Activated CD8-positive, alpha-beta memory T cell treated with anti-CD3 and anti-CD28 coated beads for 24 hours (primary cell): Measurements from ENCODE around the gene MAP4K2.

Experiments used
- DNase-seq: peaks from one replicate; pipeline ENCODE4 v3.0.0-alpha.2; 2020

The MAP4K2 gene

DNA sequence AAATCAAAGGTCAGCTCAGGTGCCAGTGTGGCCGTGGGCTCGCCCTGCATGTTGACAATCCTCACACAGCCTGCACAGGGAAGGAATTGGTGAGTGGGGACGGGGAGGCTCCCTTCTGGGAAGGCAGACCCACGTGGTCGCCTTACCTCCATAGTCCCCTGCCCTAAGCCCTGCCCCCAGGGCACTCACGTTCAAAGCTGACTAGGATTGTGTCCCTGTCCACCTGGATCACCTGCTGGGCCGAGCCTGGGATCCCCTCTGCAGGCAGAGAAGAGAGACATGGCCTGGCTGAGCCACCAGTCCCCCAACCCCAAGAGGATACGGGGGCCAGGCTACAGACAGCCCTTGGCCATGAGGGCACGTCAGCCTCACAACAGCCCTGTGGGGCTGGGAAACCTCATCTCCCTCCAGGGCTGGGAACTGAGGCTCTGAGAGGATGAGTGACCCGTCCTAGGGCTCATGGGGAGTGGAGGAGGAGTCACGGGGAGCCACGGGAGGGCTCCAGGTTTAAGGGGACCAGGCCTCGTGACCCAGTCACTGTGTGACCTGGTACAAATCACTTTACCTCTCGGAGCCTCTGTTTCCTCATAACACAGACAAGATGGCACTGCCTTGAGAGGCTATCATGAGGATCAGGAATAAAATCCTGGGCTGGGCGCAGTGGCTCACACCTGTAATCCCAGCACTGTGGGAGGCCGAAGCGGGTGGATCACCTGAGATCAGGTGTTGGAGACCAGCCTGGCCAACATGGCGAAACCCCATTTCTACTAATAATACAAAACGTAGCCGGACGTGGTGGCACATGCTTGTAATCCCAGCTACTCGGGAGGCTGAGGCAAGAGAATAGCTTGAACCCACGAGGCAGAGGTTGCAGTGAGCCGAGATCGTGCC is 12.6 kb downstream of the MAP4K2 start:
- no peak for DNase-seq

- DNase-seq: no peak
Observed at GRCh38 chr11:64789331-64790204, 13.4 kb downstream of the MAP4K2 start.

DNA sequence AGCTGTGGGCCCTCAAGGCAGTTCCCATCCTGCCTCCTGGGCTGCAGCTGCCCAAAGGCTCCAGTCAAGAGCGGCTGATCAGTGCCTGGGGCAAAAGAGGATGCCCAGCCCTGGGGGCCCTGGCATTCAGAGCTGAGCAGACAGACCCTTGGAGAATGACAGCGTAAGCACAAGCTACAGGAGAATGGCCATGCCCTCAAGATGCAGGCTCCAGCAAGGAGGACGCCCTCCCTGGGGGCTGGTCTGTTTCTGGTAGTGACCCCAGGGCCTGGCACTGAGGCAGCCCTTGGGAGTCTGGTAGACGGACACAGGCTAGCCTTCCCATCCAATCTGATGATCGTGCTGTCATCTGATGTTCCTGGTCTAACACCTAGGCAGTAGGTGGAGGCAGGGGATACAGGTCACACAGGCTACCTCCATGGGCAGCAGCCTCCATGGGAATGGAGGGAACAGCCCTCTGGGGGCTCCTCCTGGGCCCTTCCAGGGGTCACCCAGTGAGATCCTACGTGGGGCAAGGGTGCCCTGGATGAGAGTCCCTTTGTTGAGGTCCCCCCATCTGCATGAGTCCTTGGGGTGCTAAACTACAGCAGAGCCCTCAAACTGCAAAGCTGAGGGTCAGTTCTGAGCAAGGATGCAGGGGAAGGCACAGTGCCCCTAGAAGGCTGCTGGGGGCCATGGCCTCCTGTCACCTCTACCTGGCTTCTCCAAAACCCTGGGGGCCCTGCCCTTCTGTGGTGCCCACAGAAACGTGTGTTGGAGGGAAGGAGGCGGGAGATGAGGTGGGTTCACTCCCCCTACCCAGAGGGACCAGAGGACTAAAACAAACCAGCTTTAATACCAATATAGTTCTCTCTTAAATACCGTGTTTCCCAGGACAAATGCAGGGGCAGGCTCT is 14.4 kb downstream of the MAP4K2 start:
- DNase-seq: no peak

DNA sequence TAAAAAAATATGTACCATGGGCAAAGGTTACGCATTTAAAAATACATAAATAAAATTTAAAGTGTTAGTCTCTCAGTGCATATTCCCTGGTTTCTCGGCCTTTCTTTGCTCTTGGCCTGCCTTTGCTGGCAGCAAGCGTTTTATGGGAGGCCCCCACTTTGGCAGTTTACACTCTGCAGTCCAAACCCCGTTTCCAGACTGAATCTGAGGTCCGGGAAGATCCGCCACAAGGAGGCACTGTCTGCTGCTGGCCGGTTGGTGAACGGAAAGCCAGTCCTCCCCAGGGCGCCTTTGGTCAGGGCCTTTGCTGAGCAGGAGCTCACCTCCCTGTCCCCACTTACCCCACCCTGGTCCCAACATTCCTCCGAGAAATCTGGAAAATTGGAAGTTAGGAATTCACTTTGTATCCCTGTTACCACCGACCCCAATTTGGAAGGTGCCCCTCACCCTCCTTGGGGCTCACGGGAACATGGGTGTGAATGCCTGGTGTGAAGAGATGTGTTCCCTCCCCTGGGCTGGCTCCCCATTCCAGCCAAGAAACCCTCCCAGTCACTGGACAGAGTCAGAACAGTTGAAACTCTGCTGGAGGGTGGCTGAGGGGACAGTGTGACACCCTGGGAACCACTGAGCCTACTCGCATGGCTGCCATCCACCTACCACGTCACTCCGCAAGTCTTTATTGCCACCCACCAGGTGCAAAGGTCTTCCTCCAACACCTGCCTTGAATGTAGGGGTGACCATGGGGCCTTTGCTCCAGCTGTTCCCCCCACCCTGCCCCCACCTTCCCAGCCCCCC is 15.3 kb downstream of the MAP4K2 start:
- DNase-seq: peak; percentile 84

- DNase-seq: no peak
Observed at GRCh38 chr11:64786308-64786707, 16.7 kb downstream of the MAP4K2 start.

DNA sequence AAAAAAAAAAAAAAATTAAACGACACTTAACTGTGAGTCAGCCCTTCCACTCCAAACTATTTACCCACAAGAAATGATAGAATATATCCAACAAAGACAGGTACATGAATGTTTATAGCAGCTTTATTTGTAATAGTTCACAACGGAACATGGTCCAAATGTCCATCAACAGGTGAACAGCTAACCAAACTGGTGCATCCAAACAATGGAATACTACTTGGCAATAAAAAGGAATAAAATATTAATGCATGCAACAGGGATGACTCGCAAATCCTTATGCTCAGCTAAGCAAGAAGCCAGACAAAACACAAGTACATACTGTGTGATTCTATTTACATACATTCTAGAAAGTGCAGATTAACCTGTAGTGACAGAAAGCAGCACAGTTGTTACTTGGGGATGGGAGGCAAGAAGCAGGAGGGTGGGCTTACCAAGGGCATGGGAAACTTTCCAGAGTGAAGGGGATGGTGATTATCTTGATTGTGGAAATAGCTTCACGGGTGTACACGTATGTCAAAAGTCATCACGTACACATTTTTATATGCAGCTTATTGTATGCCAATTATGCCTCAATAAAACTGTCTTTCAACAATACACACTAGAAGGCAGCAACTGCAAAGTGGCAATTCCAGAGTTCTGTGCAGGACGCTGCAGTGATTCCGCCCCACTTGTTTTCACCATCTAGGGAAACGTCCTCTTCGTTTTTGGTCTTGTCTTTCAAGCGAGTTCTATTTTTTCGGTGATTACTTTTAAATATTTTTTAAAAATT is 18.0 kb downstream of the MAP4K2 start:
- DNase-seq: no peak

GRCh38 chr11:64778473-64779298 is 24.3 kb downstream of the MAP4K2 start, which contains the start of gene SF1:
Gene SF1 (minus strand): TSS chr11:64778542. CDS start chr11:64778392, 150 bp downstream.
- peak; percentile 97 for DNase-seq

GRCh38 chr11:64778223-64778472 is 24.9 kb downstream of the MAP4K2 start:
- no peak for DNase-seq

GRCh38 chr11:64777449-64778222 is 25.4 kb downstream of the MAP4K2 start:
- DNase-seq: peak; percentile 92

GRCh38 chr11:64776875-64777274 is 26.1 kb downstream of the MAP4K2 start:
- DNase-seq: no peak

GRCh38 chr11:64776425-64776824 is 26.6 kb downstream of the MAP4K2 start:
- no peak for DNase-seq

DNA sequence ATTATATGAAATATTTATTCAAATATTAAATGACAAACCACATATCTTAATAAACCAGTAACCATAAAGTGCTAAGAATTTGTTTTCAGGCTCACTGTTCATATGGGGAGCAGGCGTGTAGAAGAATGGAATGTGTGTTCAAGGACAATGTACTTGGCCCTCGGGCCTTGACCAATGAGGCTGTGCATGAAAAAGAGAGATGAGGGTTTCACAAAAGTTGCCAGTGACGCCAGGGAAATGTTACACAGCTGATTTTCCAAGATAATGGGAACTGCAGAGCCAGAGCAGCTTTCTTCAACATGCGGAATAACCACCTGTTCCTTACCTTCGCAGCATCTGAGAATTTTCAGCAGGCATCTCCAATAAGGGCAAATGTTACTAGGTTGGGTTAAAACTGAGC is 28.9 kb downstream of the MAP4K2 start:
- no peak for DNase-seq

DNA sequence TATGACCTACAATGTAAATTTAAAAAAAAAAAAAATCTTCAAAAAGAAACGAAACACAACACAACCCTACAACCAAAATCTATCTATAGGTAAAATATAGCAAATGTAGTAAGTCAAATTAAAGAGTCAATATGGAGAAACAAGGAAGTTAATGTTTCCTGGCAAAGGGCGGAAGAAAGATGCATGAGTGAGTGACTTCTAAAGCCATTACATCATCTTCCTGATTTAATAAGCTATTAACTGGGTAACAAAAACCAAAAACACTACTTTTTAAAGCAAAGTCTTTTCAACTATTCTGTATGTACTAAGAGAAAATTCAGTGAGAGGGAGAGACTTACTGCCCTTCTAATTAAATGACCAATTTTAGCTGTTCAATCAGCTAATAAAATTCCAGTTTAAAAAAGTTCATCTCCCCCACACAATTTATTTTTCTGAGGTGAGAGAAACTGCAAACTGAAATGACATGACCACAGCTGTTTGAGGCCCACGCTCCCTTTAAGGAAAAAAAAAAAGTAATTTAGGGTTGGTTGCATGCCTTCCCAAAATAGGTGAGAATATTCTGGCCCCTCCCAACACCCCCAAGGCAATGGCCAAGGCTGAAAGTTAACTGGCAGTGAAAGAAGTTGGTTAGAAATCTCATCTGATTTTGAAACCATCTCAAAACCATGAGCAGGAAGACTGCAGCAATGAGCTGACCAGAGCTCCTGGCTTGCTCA is 30.6 kb downstream of the MAP4K2 start:
- DNase-seq: no peak

- DNase-seq: no peak
Observed at GRCh38 chr11:64771861-64772260, 31.2 kb downstream of the MAP4K2 start.

GRCh38 chr11:64770120-64770519 is 32.9 kb downstream of the MAP4K2 start:
- DNase-seq: no peak

DNA sequence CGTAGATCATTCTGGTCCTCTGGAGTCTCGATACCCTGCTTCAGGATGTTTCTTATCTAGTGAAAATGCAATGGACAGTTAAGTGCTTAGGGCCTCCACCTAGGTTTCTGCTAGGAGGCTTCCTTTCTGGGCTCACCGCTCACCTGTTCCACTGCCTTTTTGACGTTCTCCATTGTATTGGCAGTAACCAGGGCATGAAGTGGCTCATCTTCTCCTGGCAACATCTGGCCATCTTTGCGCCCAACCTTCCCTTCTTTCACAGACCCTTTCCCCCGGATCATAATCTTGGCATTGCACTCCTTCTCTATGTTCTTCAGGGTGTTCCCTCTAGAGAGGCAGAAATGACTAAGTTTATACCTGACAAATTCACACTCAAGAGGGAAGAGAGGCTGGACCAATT is 33.7 kb downstream of the MAP4K2 start:
- DNase-seq: no peak

DNA sequence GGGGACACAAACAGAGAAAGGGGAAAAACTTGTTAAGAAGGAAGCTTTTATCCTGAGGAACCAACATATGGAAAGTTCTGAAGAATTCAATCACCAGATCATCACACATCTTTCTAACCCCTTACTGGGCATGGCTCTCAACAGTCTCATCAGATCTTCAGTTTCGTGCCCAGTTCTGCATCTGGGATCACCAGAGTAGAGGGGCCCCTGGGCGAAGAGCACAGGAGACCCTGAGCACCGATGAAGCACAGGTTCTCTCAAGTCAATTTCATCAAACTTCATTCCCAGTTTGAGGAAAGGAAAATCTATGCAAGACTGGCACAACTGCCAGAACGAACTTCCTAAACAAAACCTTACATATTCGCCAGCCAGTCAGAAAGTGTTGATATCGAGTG is 34.7 kb downstream of the MAP4K2 start:
- DNase-seq: no peak

- DNase-seq: peak; percentile 91
Observed at GRCh38 chr11:64767344-64768299, 35.4 kb downstream of the MAP4K2 start.
